Measurements from ENCODE around the gene PCOLCE2.
A peak's percentile ranks its signal among the peaks of the same experiment; 100 is the strongest.

PCOLCE2 gene

GRCh38 chr3:142929890-142930289, 41.0 kb upstream of the PCOLCE2 start:
- no peaks in the 10 kb centered on the region for H3K9me2 ChIP-seq (ENCODE audit: low read depth, low read length)
- H3F3A ChIP-seq (ENCODE audit: insufficient read depth, low read length) = no peaks in the 10 kb centered on the region
- peaks cover 8% of the 10 kb centered on the region; the same call in 1 of the 2 replicates for H3K27me3 ChIP-seq (ENCODE audit: insufficient read depth, low read length)
- no peaks in the 10 kb centered on the region for H3K79me2 ChIP-seq (ENCODE audit: insufficient read depth, low read length)
- H3K27ac ChIP-seq (ENCODE audit: low read depth, low read length, poor library complexity, severe bottlenecking) = no peak overlapping the region
- H3K9me3 ChIP-seq (ENCODE audit: low read length) = no peaks in the 10 kb centered on the region
- no peaks in the 10 kb centered on the region for H3K4me1 ChIP-seq (ENCODE audit: insufficient read depth, low read length, severe bottlenecking)
- no peak for TF ChIP-seq CTCF (IDR thresholded peaks at IDR 0.05; ENCODE audit: low read length)
- TF ChIP-seq EZH2 (IDR thresholded peaks at IDR 0.05; ENCODE audit: borderline replicate concordance, low read length) = no peak
- no peak overlapping the region for H3K4me2 ChIP-seq (ENCODE audit: low read length)
- H3K4me3 ChIP-seq (ENCODE audit: low read depth, low read length, poor library complexity, severe bottlenecking) = no peak overlapping the region
- H2AFZ ChIP-seq (ENCODE audit: low read length) = no peak overlapping the region
- no peak overlapping the region for H3K9ac ChIP-seq (ENCODE audit: low read length)
- H3K36me3 ChIP-seq (ENCODE audit: insufficient read depth, low read length) = no peaks in the 10 kb centered on the region
- no peaks in the 10 kb centered on the region for H4K20me1 ChIP-seq (ENCODE audit: insufficient read depth, low read length)

GRCh38 chr3:142929109-142929508, 40.2 kb upstream of the PCOLCE2 start:
- Histone ChIP-seq H3K4me3 (ENCODE audit: low read depth, low read length, poor library complexity, severe bottlenecking) (no peak overlapping the region), H2AFZ (ENCODE audit: low read length) (no peak overlapping the region), H3K79me2 (ENCODE audit: insufficient read depth, low read length) (no peaks in the 10 kb centered on the region), H4K20me1 (ENCODE audit: insufficient read depth, low read length) (no peaks in the 10 kb centered on the region), H3K4me2 (ENCODE audit: low read length) (no peak overlapping the region), H3K9me2 (ENCODE audit: low read depth, low read length) (no peaks in the 10 kb centered on the region), H3K36me3 (ENCODE audit: insufficient read depth, low read length) (no peaks in the 10 kb centered on the region), H3K9me3 (ENCODE audit: low read length) (no peaks in the 10 kb centered on the region), H3K27me3 (ENCODE audit: insufficient read depth, low read length) (peaks cover under 1% of the 10 kb centered on the region; the same call in 1 of the 2 replicates), H3F3A (ENCODE audit: insufficient read depth, low read length) (no peaks in the 10 kb centered on the region), H3K27ac (ENCODE audit: low read depth, low read length, poor library complexity, severe bottlenecking) (no peak overlapping the region), H3K4me1 (ENCODE audit: insufficient read depth, low read length, severe bottlenecking) (no peaks in the 10 kb centered on the region), H3K9ac (ENCODE audit: low read length) (no peak overlapping the region)
- TF ChIP-seq CTCF (IDR thresholded peaks at IDR 0.05; ENCODE audit: low read length) (peak; percentile 89), EZH2 (IDR thresholded peaks at IDR 0.05; ENCODE audit: borderline replicate concordance, low read length) (no peak)

- no peaks in the 10 kb centered on the region for H3K79me2 ChIP-seq (ENCODE audit: insufficient read depth, low read length)
- no peak for TF ChIP-seq EZH2 (IDR thresholded peaks at IDR 0.05; ENCODE audit: borderline replicate concordance, low read length)
- no peak for TF ChIP-seq CTCF (IDR thresholded peaks at IDR 0.05; ENCODE audit: low read length)
- no peaks in the 10 kb centered on the region for H3K36me3 ChIP-seq (ENCODE audit: insufficient read depth, low read length)
- no peak overlapping the region for H3K4me3 ChIP-seq (ENCODE audit: low read depth, low read length, poor library complexity, severe bottlenecking)
- H4K20me1 ChIP-seq (ENCODE audit: insufficient read depth, low read length) = no peaks in the 10 kb centered on the region
- H2AFZ ChIP-seq (ENCODE audit: low read length) = no peak overlapping the region
- no peak overlapping the region for H3K4me2 ChIP-seq (ENCODE audit: low read length)
- no peaks in the 10 kb centered on the region for H3K4me1 ChIP-seq (ENCODE audit: insufficient read depth, low read length, severe bottlenecking)
- no peak overlapping the region for H3K9ac ChIP-seq (ENCODE audit: low read length)
- H3K27ac ChIP-seq (ENCODE audit: low read depth, low read length, poor library complexity, severe bottlenecking) = no peak overlapping the region
- H3K9me3 ChIP-seq (ENCODE audit: low read length) = no peaks in the 10 kb centered on the region
- no peaks in the 10 kb centered on the region for H3K27me3 ChIP-seq (ENCODE audit: insufficient read depth, low read length)
- no peaks in the 10 kb centered on the region for H3F3A ChIP-seq (ENCODE audit: insufficient read depth, low read length)
- H3K9me2 ChIP-seq (ENCODE audit: low read depth, low read length) = no peaks in the 10 kb centered on the region
Observed at GRCh38 chr3:142926368-142926944, 37.6 kb upstream of the PCOLCE2 start.
